H1 (cell line): Measurements from ENCODE around the gene PINK1. TPM values are rescaled to one million over a fixed set of nuclear protein-coding genes. Genes with fewer than 3 reads are reported as not detected.
A peak's percentile ranks its signal among the peaks of the same experiment; 100 is the strongest.

ENCODE experiments used
- CTCF ChIA-PET: fragments of 300-600 bp; sonication (Branson Sonifier 250); formaldehyde crosslinking; loops from one replicate; lab custom pipeline; 2021; ENCODE audit not compliant: partially characterized antibody; lab: Charles Lee
- POLR2A ChIA-PET: fragments of 300-600 bp; sonication (Branson Sonifier 250); formaldehyde crosslinking; loops from one replicate; lab custom pipeline; 2021; ENCODE audit warnings: inconsistent platforms; ENCODE audit not compliant: partially characterized antibody; lab: Charles Lee
- DNase-seq, 2 experiments: peaks; one replicate each; pipeline versions ENCODE4 v3.0.0 to v3.0.0-alpha.2; 2010 to 2022; ENCODE audit warnings: low spot score in 2 of 2, low read depth in 1 of 2, mixed read lengths in 1 of 2
- FAIRE-seq: peaks from 2 replicates; lab custom pipeline; 2011; peaks lifted over from hg19 to GRCh38; lab: Jason Lieb, UNC
- H2AFZ ChIP-seq: 2 replicates; pipeline ENCODE4 v1.8.1; 2012; ENCODE audit warnings: low read length, inconsistent platforms
- H2AK5ac ChIP-seq: 2 replicates; pipeline ENCODE4 v1.6.1; 2013; ENCODE audit warnings: low read depth, low read length
- H2BK120ac ChIP-seq: replicated peaks from 2 replicates; pipeline ENCODE3; 2013; ENCODE audit warnings: low read depth, low read length, inconsistent platforms
- H2BK12ac ChIP-seq: 2 replicates; pipeline ENCODE4 v1.6.1; 2013; ENCODE audit warnings: low read depth, low read length
- H2BK15ac ChIP-seq: 2 replicates; pipeline ENCODE4 v1.6.1; 2013; ENCODE audit warnings: low read length
- H2BK20ac ChIP-seq: 2 replicates; pipeline ENCODE4 v1.6.1; 2013; ENCODE audit warnings: low read length
- H2BK5ac ChIP-seq: 2 replicates; pipeline ENCODE4 v1.6.1; 2013; ENCODE audit warnings: low read depth, low read length
- H3K14ac ChIP-seq: 2 replicates; pipeline ENCODE4 v1.6.1; 2013; ENCODE audit warnings: inconsistent platforms; ENCODE audit not compliant: insufficient read length
- H3K18ac ChIP-seq: 2 replicates; pipeline ENCODE4 v1.6.1; 2013; ENCODE audit warnings: low read length; ENCODE audit errors: extremely low read depth
- H3K23ac ChIP-seq: 2 replicates; pipeline ENCODE4 v1.6.1; 2013; ENCODE audit warnings: inconsistent platforms; ENCODE audit not compliant: insufficient read length
- H3K23me2 ChIP-seq: 2 replicates; pipeline ENCODE4 v1.6.1; 2013; ENCODE audit warnings: low read depth, low read length
- H3K27ac ChIP-seq: 2 replicates; pipeline ENCODE4 v1.6.1; 2011; ENCODE audit warnings: low read depth, low read length, inconsistent platforms
- H3K27me3 ChIP-seq, 4 experiments: replicated peaks in 1 of 4; 1 replicate in 1 of 4; 2 replicates in 3 of 4; pipeline versions ENCODE4 v1.6.1 to v1.8.1; 2011 to 2013; ENCODE audit warnings: low read length in 3 of 4, mild to moderate bottlenecking in 3 of 4, inconsistent platforms in 2 of 4, mixed read lengths in 2 of 4, moderate library complexity in 1 of 4; ENCODE audit not compliant: control insufficient read depth in 3 of 4, insufficient read depth in 3 of 4; ENCODE audit errors: extremely low read depth in 1 of 4
- H3K36me3 ChIP-seq, 4 experiments: 2 replicates each; pipeline versions ENCODE4 v1.6.1 to v1.8.1; 2011 to 2013; ENCODE audit warnings: mild to moderate bottlenecking in 4 of 4, low read length in 3 of 4, moderate library complexity in 2 of 4, control low read depth in 1 of 4, inconsistent platforms in 1 of 4; ENCODE audit not compliant: insufficient read depth in 4 of 4, control insufficient read depth in 2 of 4
- H3K4ac ChIP-seq: replicated peaks from 2 replicates; pipeline ENCODE3; 2013; ENCODE audit warnings: low read length, low read depth, mixed read lengths, inconsistent platforms; ENCODE audit not compliant: insufficient read length
- H3K4me1 ChIP-seq, 4 experiments: replicated peaks in 1 of 4; 1 replicate in 1 of 4; 2 replicates in 3 of 4; pipeline versions ENCODE4 v1.6.1 to v1.8.1; 2011 to 2013; ENCODE audit warnings: low read length in 3 of 4, inconsistent platforms in 2 of 4, mixed read lengths in 1 of 4; ENCODE audit not compliant: insufficient read depth in 4 of 4, control insufficient read depth in 3 of 4
- H3K4me2 ChIP-seq, 2 experiments: 2 replicates each; pipeline versions ENCODE4 v1.6.1 to v1.8.1; 2011 to 2013; ENCODE audit warnings: low read depth in 2 of 2, low read length in 2 of 2, control low read depth in 1 of 2, inconsistent platforms in 1 of 2, mild to moderate bottlenecking in 1 of 2; ENCODE audit not compliant: insufficient read depth in 1 of 2
- H3K4me3 ChIP-seq, 4 experiments: fragments of 200-600, 300-600 bp in 1 of 4; sonication (generic), shearing (Covaris generic), sonication (Bioruptor Twin) in 1 of 4; 2 replicates each; pipeline versions ENCODE4 v1.5.1 to v1.8.1; 2011 to 2016; ENCODE audit warnings: low read length in 4 of 4, low read depth in 3 of 4, control low read depth in 2 of 4, inconsistent platforms in 2 of 4, mild to moderate bottlenecking in 2 of 4, mixed read lengths in 1 of 4, moderate library complexity in 1 of 4; ENCODE audit not compliant: insufficient read depth in 2 of 4; ENCODE audit errors: extremely low read depth in 1 of 4
- H3K56ac ChIP-seq: replicated peaks from 2 replicates; pipeline ENCODE3; 2013; ENCODE audit warnings: low read depth, mild to moderate bottlenecking, mixed read lengths, low read length, inconsistent platforms; ENCODE audit not compliant: insufficient read length
- H3K79me1 ChIP-seq: 2 replicates; pipeline ENCODE4 v1.6.1; 2013; ENCODE audit warnings: low read depth, low read length, control low read depth
- H3K79me2 ChIP-seq, 2 experiments: 2 replicates each; pipeline versions ENCODE4 v1.6.1 to v1.8.1; 2012 to 2013; ENCODE audit warnings: low read length in 2 of 2, mild to moderate bottlenecking in 2 of 2, inconsistent platforms in 1 of 2; ENCODE audit not compliant: insufficient read depth in 2 of 2, control insufficient read depth in 1 of 2
- H3K9ac ChIP-seq, 4 experiments: replicated peaks in 1 of 4; 1 replicate in 1 of 4; 2 replicates in 3 of 4; pipeline versions ENCODE4 v1.6.1 to v1.8.1; 2011 to 2013; ENCODE audit warnings: low read depth in 3 of 4, low read length in 3 of 4, control low read depth in 2 of 4, mild to moderate bottlenecking in 2 of 4, moderate library complexity in 2 of 4, inconsistent platforms in 1 of 4; ENCODE audit errors: extremely low read depth in 1 of 4
- H3K9me3 ChIP-seq, 2 experiments: 2 replicates each; pipeline versions ENCODE4 v1.6.1 to v1.8.1; 2012 to 2013; ENCODE audit warnings: mild to moderate bottlenecking in 2 of 2, moderate library complexity in 2 of 2, control low read depth in 1 of 2, inconsistent platforms in 1 of 2, low read depth in 1 of 2, low read length in 1 of 2, mixed read lengths in 1 of 2; ENCODE audit not compliant: insufficient read depth in 2 of 2
- H4K20me1 ChIP-seq, 2 experiments: replicated peaks in 1 of 2; 2 replicates each; pipeline versions ENCODE3 to v1.8.1; 2011 to 2013; ENCODE audit warnings: inconsistent platforms in 2 of 2, low read length in 2 of 2, mild to moderate bottlenecking in 1 of 2; ENCODE audit not compliant: insufficient read depth in 2 of 2, control insufficient read depth in 1 of 2
- H4K5ac ChIP-seq: 2 replicates; pipeline ENCODE4 v1.6.1; 2013; ENCODE audit warnings: low read length, low read depth, mixed read lengths, inconsistent platforms; ENCODE audit not compliant: insufficient read length
- H4K8ac ChIP-seq: 2 replicates; pipeline ENCODE4 v1.8.0; 2013; ENCODE audit warnings: mild to moderate bottlenecking, moderate library complexity, low read length, inconsistent platforms; ENCODE audit not compliant: insufficient read depth; ENCODE audit errors: extremely low read depth
- H4K91ac ChIP-seq: replicated peaks from 2 replicates; pipeline ENCODE3; 2013; ENCODE audit warnings: low read length, mixed read lengths, inconsistent platforms; ENCODE audit not compliant: insufficient read length
- POLR2A ChIP-seq, 2 experiments: IDR thresholded peaks; 1 replicate in 1 of 2; 2 replicates in 1 of 2; pipeline ENCODE4 v1.6.1; 2011; ENCODE audit warnings: low read depth in 2 of 2, low read length in 2 of 2, mild to moderate bottlenecking in 2 of 2; ENCODE audit errors: control extremely low read depth in 1 of 2
- TEAD4 ChIP-seq: IDR thresholded peaks from 2 replicates; pipeline ENCODE4 v1.6.1; 2012; ENCODE audit warnings: low read depth, low read length, inconsistent platforms, mixed read lengths
- WGBS, 2 experiments: shearing (Covaris generic) in 1 of 2; methylation state at CpG; one replicate each; pipeline versions ENCODE4 v1.1.6 to v1.1.7; 2013 to 2015; ENCODE audit warnings: low lambda C conversion rate in 2 of 2, mixed read lengths in 2 of 2, inconsistent platforms in 1 of 2, low coverage in 1 of 2, missing lambda C conversion rate in 1 of 2; ENCODE audit not compliant: insufficient replicate concordance in 2 of 2, insufficient coverage in 1 of 2, insufficient read length in 1 of 2; ENCODE audit errors: extremely low coverage in 1 of 2, missing lambda C conversion rate in 1 of 2; 5-methylcytosine and 5-hydroxymethylcytosine counted together
- polyA plus RNA-seq, 7 experiments: library from polyadenylated mRNA; depleted of rRNA in 3 of 7; stranded (reverse) in 5 of 7; unstranded in 2 of 7; fragments of >200 nt in 5 of 7; fragments of 200-250 nt in 2 of 7; gene quantifications; 1 replicate in 5 of 7; 2 replicates in 1 of 7; 4 replicates in 1 of 7; pipeline versions ENCODE4 v1.2.1 to v1.2.3, GENCODE V29; 2011 to 2013; ENCODE audit warnings: missing spikeins in 2 of 7, mixed read lengths in 2 of 7
- total RNA-seq: library from RNA; stranded (reverse); fragmentation: NEBNext Ultra II Directional; extraction: Animal tissue kit (Norgen Biotek cat#: 25700); gene quantifications from 2 replicates; pipeline ENCODE4 v1.2.1, GENCODE V29; 2021

Gene PINK1
- total and polyA plus RNA-seq, 2 of the 8 experiments (the other 6 are each of a cell fraction or from before 2014, with no cell fraction given), result 16.1 to 19.3 TPM

DNA sequence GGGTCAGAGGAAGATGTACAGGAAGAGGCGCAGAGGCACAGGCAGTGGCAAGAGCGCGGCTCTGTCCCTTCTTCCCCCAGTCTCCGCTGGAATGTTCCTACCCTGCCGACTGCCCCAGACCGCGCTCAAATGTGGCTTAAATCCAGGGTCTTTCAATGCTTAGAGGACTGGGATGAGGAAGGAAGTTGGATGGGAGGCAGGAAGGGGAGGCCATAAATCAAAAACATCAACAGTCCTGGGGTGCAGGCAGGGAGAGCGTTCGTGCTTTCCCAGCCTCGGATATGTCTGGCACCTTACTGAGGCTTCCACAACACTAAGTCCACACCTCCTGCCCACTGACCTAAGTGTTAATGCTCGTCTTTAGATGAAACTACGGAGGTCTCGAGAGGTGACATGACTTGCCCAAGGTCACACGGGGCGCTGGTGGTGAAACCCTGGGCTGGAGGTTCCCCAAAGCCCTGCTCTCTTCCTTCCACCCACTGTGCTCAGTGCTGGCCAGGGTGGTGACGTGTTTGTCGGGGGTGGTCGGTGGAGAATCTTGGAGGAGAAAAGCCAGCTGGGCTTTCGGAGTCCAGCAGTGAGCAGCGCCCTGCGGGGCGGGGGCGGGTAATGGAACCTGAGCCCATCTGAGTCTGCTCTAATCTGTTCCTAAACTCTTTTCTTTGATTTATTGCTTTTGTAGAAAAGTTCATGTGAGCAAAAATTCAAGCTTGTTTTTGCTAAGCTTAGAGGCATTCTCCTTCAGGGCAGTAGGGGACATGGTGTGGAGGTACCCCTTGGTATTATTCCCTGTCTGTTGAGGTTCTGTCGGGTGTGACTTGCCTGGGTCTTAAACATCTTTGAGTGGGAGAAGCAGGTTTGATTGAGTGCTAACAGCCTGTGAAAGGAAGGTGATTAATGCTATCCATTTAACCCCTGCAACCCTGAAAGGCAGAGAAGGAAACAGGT lies 43.7 kb upstream of the PINK1 start:
- TF ChIP-seq TEAD4 (0 out of 2 replicates have a peak, but pooled peaks have one; percentile 4), POLR2A (IDR thresholded peaks at IDR 0.05; ENCODE audit: control extremely low read depth in 1 of 2, low read depth in 2 of 2, low read length in 2 of 2) (no peak)
- no peak overlapping the region for H3K27ac ChIP-seq
- peak overlapping the region in 1 of 4 experiments; percentile 30; a peak in 2 of 8 replicates for H3K4me3 ChIP-seq
- peak overlapping the region; percentile 5 to 34; a peak in 3 of 4 replicates for H3K4me2 ChIP-seq
- no peaks in the 10 kb centered on the region for H3K9me3 ChIP-seq
- H2AK5ac ChIP-seq, result no peak overlapping the region
- 78% methylated on average over 21 of the region's 24 CpGs; no CpG with 5 or more reads in 1 of the 2 experiments for WGBS, 2 experiments
- no peaks in the 10 kb centered on the region for H3K79me1 ChIP-seq
- no peak overlapping the region for H3K56ac ChIP-seq
- H3K4me1 ChIP-seq, result peaks cover 0 to 16% (median 12%) of the 10 kb centered on the region in 4 experiments; a peak in 5 of 7 replicates
- H2BK5ac ChIP-seq, result peak overlapping the region; percentile 5; the same call in 1 of the 2 replicates
- H4K20me1 ChIP-seq, result no peaks in the 10 kb centered on the region
- H4K8ac ChIP-seq, result peak overlapping the region; percentile 88; the same call in 1 of the 2 replicates
- no peak overlapping the region for H2BK120ac ChIP-seq
- peak overlapping the region; percentile 66; the same call in 1 of the 2 replicates for H2BK20ac ChIP-seq
- H3K9ac ChIP-seq, result no peak overlapping the region
- H3K4ac ChIP-seq, result no peak overlapping the region
- H4K5ac ChIP-seq, result peak overlapping the region; percentile 34
- DNase-seq, result no peak
- H3K79me2 ChIP-seq, result no peaks in the 10 kb centered on the region
- no peak for FAIRE-seq
- 0 out of 2 replicates have a peak overlapping the region, but pooled peaks have one; percentile 26 for H3K18ac ChIP-seq
- ChIA-PET POLR2A (interaction anchor here (0.6 to 1.6 kb wide), 4 partner anchors 20 to 197 kb away, joined by 3 to 4 read pairs (median 3); no protein-coding TSS in a partner anchor), CTCF (interaction anchor here (0.6 to 3.4 kb wide), 10 partner anchors 11 to 107 kb away, joined by 3 to 28 read pairs (median 5); partner anchors contain the start of genes FAM43B and PINK1)
- no peak overlapping the region for H3K14ac ChIP-seq
- H3K36me3 ChIP-seq, result no peaks in the 10 kb centered on the region
- H3K23ac ChIP-seq, result no peak overlapping the region
- peak overlapping the region; percentile 67 for H4K91ac ChIP-seq
- no peak overlapping the region for H2BK15ac ChIP-seq
- H3K27me3 ChIP-seq, result no peaks in the 10 kb centered on the region
- H2AFZ ChIP-seq, result peak overlapping the region; percentile 52; the same call in 1 of the 2 replicates
- 0 out of 2 replicates have a peak overlapping the region, but pooled peaks have one; percentile 68 for H2BK12ac ChIP-seq
- H3K23me2 ChIP-seq, result no peaks in the 10 kb centered on the region
